Osteocyte (in vitro differentiated cells): Measurements from ENCODE around the gene DTYMK. TPM values are rescaled to one million over a fixed set of nuclear protein-coding genes. Genes with fewer than 3 reads are reported as not detected.
A peak's percentile ranks its signal among the peaks of the same experiment; 100 is the strongest.

Experiments
- DNase-seq: peaks from one replicate; pipeline ENCODE4 v3.0.0; 2021; ENCODE audit warnings: mixed read lengths; ENCODE audit not compliant: unreplicated experiment; ENCODE audit errors: extremely low spot score
- H3K27ac Mint-ChIP-seq: one replicate; pipeline ENCODE4 v1.8.0; 2021; ENCODE audit warnings: mild to moderate bottlenecking, mixed read lengths; ENCODE audit not compliant: unreplicated experiment
- H3K27me3 Mint-ChIP-seq: one replicate; pipeline ENCODE4 v1.8.0; 2021; ENCODE audit warnings: mixed read lengths; ENCODE audit not compliant: unreplicated experiment
- H3K36me3 Mint-ChIP-seq: one replicate; pipeline ENCODE4 v1.8.0; 2021; ENCODE audit warnings: mixed read lengths; ENCODE audit not compliant: unreplicated experiment
- H3K4me1 Mint-ChIP-seq: one replicate; pipeline ENCODE4 v1.8.0; 2021; ENCODE audit warnings: mixed read lengths; ENCODE audit not compliant: unreplicated experiment
- H3K4me3 Mint-ChIP-seq: one replicate; pipeline ENCODE4 v1.8.0; 2021; ENCODE audit warnings: mild to moderate bottlenecking, moderate library complexity, mixed read lengths; ENCODE audit not compliant: unreplicated experiment
- H3K9me3 Mint-ChIP-seq: one replicate; pipeline ENCODE4 v1.8.0; 2021; ENCODE audit warnings: mixed read lengths; ENCODE audit not compliant: unreplicated experiment
- CTCF ChIP-seq: fragments of 200-600 bp; sonication (generic); IDR thresholded peaks from 2 replicates; pipeline ENCODE4 v1.5.0; 2021; ENCODE audit warnings: antibody characterized with exemption, mild to moderate bottlenecking, moderate library complexity
- total RNA-seq: library from RNA; stranded (reverse); gene quantifications from 2 replicates; pipeline ENCODE4 v1.2.1, GENCODE V29; 2021

DTYMK gene
- total RNA-seq, 1 donor from 2014 or later: 28.8 TPM

GRCh38 chr2:241659150-241659739 is 27.4 kb downstream of the DTYMK start:
- H3K36me3 Mint-ChIP-seq: peaks cover 39% of the 10 kb centered on the region
- no peaks in the 10 kb centered on the region for H3K27me3 Mint-ChIP-seq
- H3K4me1 Mint-ChIP-seq: no peaks in the 10 kb centered on the region
- H3K27ac Mint-ChIP-seq: no peak overlapping the region
- DNase-seq: no peak
- no peak overlapping the region for H3K4me3 Mint-ChIP-seq
- TF ChIP-seq CTCF: peak; percentile 76
- no peaks in the 10 kb centered on the region for H3K9me3 Mint-ChIP-seq

GRCh38 chr2:241658296-241658695 is 28.3 kb downstream of the DTYMK start:
- Mint-ChIP-seq H3K27ac (no peak overlapping the region), H3K27me3 (no peaks in the 10 kb centered on the region), H3K36me3 (peaks cover 41% of the 10 kb centered on the region), H3K4me3 (no peak overlapping the region), H3K9me3 (no peaks in the 10 kb centered on the region), H3K4me1 (no peaks in the 10 kb centered on the region)
- TF ChIP-seq CTCF: no peak
- no peak for DNase-seq

GRCh38 chr2:241657786-241658254 is 28.8 kb downstream of the DTYMK start:
- no peak overlapping the region for H3K27ac Mint-ChIP-seq

GRCh38 chr2:241656190-241656741 is 30.3 kb downstream of the DTYMK start:
- no peak overlapping the region for H3K27ac Mint-ChIP-seq
- TF ChIP-seq CTCF: no peak
- DNase-seq: no peak
- H3K27me3 Mint-ChIP-seq: no peaks in the 10 kb centered on the region
- H3K4me3 Mint-ChIP-seq: no peak overlapping the region
- peaks cover 48% of the 10 kb centered on the region for H3K36me3 Mint-ChIP-seq
- no peaks in the 10 kb centered on the region for H3K4me1 Mint-ChIP-seq
- H3K9me3 Mint-ChIP-seq: no peaks in the 10 kb centered on the region

More at GRCh38 chr2:241657786-241658254, 28.8 kb downstream of the DTYMK start:
- no peak for TF ChIP-seq CTCF
- Mint-ChIP-seq H3K4me3 (no peak overlapping the region), H3K27me3 (no peaks in the 10 kb centered on the region), H3K4me1 (no peaks in the 10 kb centered on the region), H3K36me3 (peaks cover 41% of the 10 kb centered on the region), H3K9me3 (no peaks in the 10 kb centered on the region)
- DNase-seq: no peak

GRCh38 chr2:241655516-241656189 is 31.0 kb downstream of the DTYMK start:
- Mint-ChIP-seq H3K9me3 (no peaks in the 10 kb centered on the region), H3K4me1 (no peaks in the 10 kb centered on the region), H3K27me3 (no peaks in the 10 kb centered on the region), H3K36me3 (peaks cover 49% of the 10 kb centered on the region), H3K4me3 (no peak overlapping the region), H3K27ac (no peak overlapping the region)
- DNase-seq: no peak
- TF ChIP-seq CTCF: no peak
